ENCODE measurements around the gene SPOPL.
A peak's percentile ranks its signal among the peaks of the same experiment; 100 is the strongest.
"Not testable (repeated sequence)": the region's sequence is repeated elsewhere in the genome, so short reads cannot be mapped to it uniquely, and the experiment has no call there.

The SPOPL gene

GRCh38 chr2:138531913-138532312 lies 30.3 kb downstream of the SPOPL start:
- Histone ChIP-seq H3K4me3 (ENCODE audit: low read depth in 1 of 2, low read length in 1 of 2) (no peak overlapping the region), H3K27me3 (no peaks in the 10 kb centered on the region), H3K9me3 (no peaks in the 10 kb centered on the region), H3K4me1 (ENCODE audit: control insufficient read depth in 1 of 2, insufficient read depth in 1 of 2, low read depth in 1 of 2, low read length in 1 of 2) (peaks cover 0 to 13% of the 10 kb centered on the region in 2 experiments), H3K27ac (peak overlapping the region; percentile 40), H3K36me3 (peaks cover 7% of the 10 kb centered on the region)
- no peak for TF ChIP-seq CTCF (IDR thresholded peaks at IDR 0.05)

- Histone ChIP-seq H3K36me3 (peaks cover 13% of the 10 kb centered on the region), H3K27ac (peak overlapping the region; percentile 52), H3K4me1 (ENCODE audit: control insufficient read depth in 1 of 2, insufficient read depth in 1 of 2, low read depth in 1 of 2, low read length in 1 of 2) (peaks cover 0 to 8% of the 10 kb centered on the region in 2 experiments), H3K27me3 (no peaks in the 10 kb centered on the region), H3K4me3 (ENCODE audit: low read depth in 1 of 2, low read length in 1 of 2) (no peak overlapping the region), H3K9me3 (no peaks in the 10 kb centered on the region)
- no peak for TF ChIP-seq CTCF (IDR thresholded peaks at IDR 0.05)
Observed at GRCh38 chr2:138534791-138535190, 33.2 kb downstream of the SPOPL start.

GRCh38 chr2:138536302-138536701 lies 34.7 kb downstream of the SPOPL start:
- no peak overlapping the region for H3K27ac ChIP-seq

GRCh38 chr2:138536740-138537139 lies 35.2 kb downstream of the SPOPL start:
- no peak for TF ChIP-seq CTCF (IDR thresholded peaks at IDR 0.05)
- H3K27ac ChIP-seq: no peak overlapping the region
- H3K4me3 ChIP-seq (ENCODE audit: low read depth in 1 of 2, low read length in 1 of 2): no peak overlapping the region
- peaks cover 13% of the 10 kb centered on the region for H3K36me3 ChIP-seq
- no peaks in the 10 kb centered on the region for H3K9me3 ChIP-seq
- H3K27me3 ChIP-seq: no peaks in the 10 kb centered on the region
- H3K4me1 ChIP-seq (ENCODE audit: control insufficient read depth in 1 of 2, insufficient read depth in 1 of 2, low read depth in 1 of 2, low read length in 1 of 2): peaks cover 0 to 8% of the 10 kb centered on the region in 2 experiments

More at GRCh38 chr2:138536302-138536701, 34.7 kb downstream of the SPOPL start:
- peaks cover 0 to 8% of the 10 kb centered on the region in 2 experiments for H3K4me1 ChIP-seq (ENCODE audit: control insufficient read depth in 1 of 2, insufficient read depth in 1 of 2, low read depth in 1 of 2, low read length in 1 of 2)
- no peaks in the 10 kb centered on the region for H3K27me3 ChIP-seq
- no peaks in the 10 kb centered on the region for H3K9me3 ChIP-seq
- H3K4me3 ChIP-seq (ENCODE audit: low read depth in 1 of 2, low read length in 1 of 2): no peak overlapping the region
- H3K36me3 ChIP-seq: peaks cover 13% of the 10 kb centered on the region
- TF ChIP-seq CTCF (IDR thresholded peaks at IDR 0.05): no peak

- TF ChIP-seq CTCF (IDR thresholded peaks at IDR 0.05): no peak
- Histone ChIP-seq H3K27ac (peak overlapping the region; percentile 19), H3K4me3 (ENCODE audit: low read depth in 1 of 2, low read length in 1 of 2) (no peak overlapping the region), H3K27me3 (no peaks in the 10 kb centered on the region), H3K36me3 (peaks cover 13% of the 10 kb centered on the region), H3K4me1 (ENCODE audit: control insufficient read depth in 1 of 2, insufficient read depth in 1 of 2, low read depth in 1 of 2, low read length in 1 of 2) (peaks cover 0 to 8% of the 10 kb centered on the region in 2 experiments), H3K9me3 (no peaks in the 10 kb centered on the region)
Observed at GRCh38 chr2:138537170-138537915, 35.8 kb downstream of the SPOPL start.

GRCh38 chr2:138544206-138544605 lies 42.6 kb downstream of the SPOPL start:
- not testable (repeated sequence) for H3K9me3 ChIP-seq; H3K4me1 ChIP-seq (ENCODE audit: control insufficient read depth in 1 of 2, insufficient read depth in 1 of 2, low read depth in 1 of 2, low read length in 1 of 2); H3K27ac ChIP-seq; H3K4me3 ChIP-seq (ENCODE audit: low read depth in 1 of 2, low read length in 1 of 2); H3K36me3 ChIP-seq; H3K27me3 ChIP-seq
